ENCODE results near the gene SUSD3. TPM values are rescaled to one million over a fixed set of nuclear protein-coding genes. Genes with fewer than 3 reads are reported as not detected.
A peak's percentile ranks its signal among the peaks of the same experiment; 100 is the strongest.

SUSD3 gene
- total and polyA plus RNA-seq, 5 donors from 2014 or later = 68.7 to 229 (median 205) TPM

- H3K4me1 Mint-ChIP-seq = peaks cover 0 to 85% (median 47%) of the 10 kb centered on the region in 4 donors
- H3K27me3 Mint-ChIP-seq = no peaks in the 10 kb centered on the region
- Histone ChIP-seq H3K36me3 (ENCODE audit: control insufficient read depth, insufficient read depth, low read length) (peaks cover 14% of the 10 kb centered on the region), H3K4me1 (ENCODE audit: control insufficient read depth, insufficient read depth, low read length, poor library complexity, severe bottlenecking) (peaks cover 74% of the 10 kb centered on the region), H3K4me3 (ENCODE audit: low read depth, low read length) (no peak overlapping the region), H3K27ac (ENCODE audit: insufficient read depth, low read length, poor library complexity, severe bottlenecking) (no peak overlapping the region), H3K27me3 (ENCODE audit: control insufficient read depth, insufficient read depth, low read length) (no peaks in the 10 kb centered on the region), H3K9me3 (ENCODE audit: control insufficient read depth in 2 of 2, low read length in 2 of 2) (no peaks in the 10 kb centered on the region)
- peak overlapping the region in 2 of 3 donors; percentile 83 to 95 for H3K27ac Mint-ChIP-seq
- ATAC-seq (ENCODE audit: low read depth in 2 of 2) (no peak), DNase-seq (no peak)
- H3K4me3 Mint-ChIP-seq = peak overlapping the region in 3 of 4 donors; percentile 12 to 88 (median 52)
- H3K36me3 Mint-ChIP-seq = peaks cover 9% of the 10 kb centered on the region
- H3K9me3 Mint-ChIP-seq = no peaks in the 10 kb centered on the region
Measured at GRCh38 chr9:93128715-93129224, 70.3 kb downstream of the SUSD3 start.

DNA sequence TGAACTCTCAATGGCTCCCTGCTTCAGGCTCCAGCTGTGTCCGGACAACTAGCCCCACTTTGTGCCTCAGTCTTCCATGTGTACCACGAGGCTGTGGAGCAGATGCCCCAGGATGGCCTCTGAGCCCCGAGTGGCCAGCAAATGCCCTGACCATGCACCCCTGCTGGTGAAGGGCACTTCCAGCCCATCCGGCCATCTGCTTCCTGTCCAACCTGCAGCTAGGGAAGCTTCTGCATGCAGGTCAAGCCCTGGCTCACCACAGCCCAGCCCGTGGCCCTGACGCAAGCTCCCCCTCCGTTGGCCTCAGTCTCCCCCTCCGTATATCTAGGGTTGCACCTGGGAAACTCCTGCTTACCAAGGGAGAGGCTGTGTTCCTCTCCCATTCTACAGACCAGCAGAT lies 70.8 kb downstream of the SUSD3 start:
- peaks cover 74% of the 10 kb centered on the region for H3K4me1 ChIP-seq (ENCODE audit: control insufficient read depth, insufficient read depth, low read length, poor library complexity, severe bottlenecking)
- H3K27me3 ChIP-seq (ENCODE audit: control insufficient read depth, insufficient read depth, low read length) = no peaks in the 10 kb centered on the region
- H3K4me3 Mint-ChIP-seq = no peak overlapping the region
- no peaks in the 10 kb centered on the region for H3K27me3 Mint-ChIP-seq
- no peaks in the 10 kb centered on the region for H3K9me3 Mint-ChIP-seq
- no peaks in the 10 kb centered on the region for H3K9me3 ChIP-seq (ENCODE audit: control insufficient read depth in 2 of 2, low read length in 2 of 2)
- ATAC-seq (ENCODE audit: low read depth in 2 of 2) (no peak), DNase-seq (no peak)
- H3K4me3 ChIP-seq (ENCODE audit: low read depth, low read length) = no peak overlapping the region
- peaks cover 0 to 81% (median 47%) of the 10 kb centered on the region in 4 donors for H3K4me1 Mint-ChIP-seq
- peak overlapping the region in 1 of 3 donors; percentile 41 for H3K27ac Mint-ChIP-seq
- peaks cover 11% of the 10 kb centered on the region for H3K36me3 ChIP-seq (ENCODE audit: control insufficient read depth, insufficient read depth, low read length)
- peaks cover 9% of the 10 kb centered on the region for H3K36me3 Mint-ChIP-seq
- peak overlapping the region; percentile 14 for H3K27ac ChIP-seq (ENCODE audit: insufficient read depth, low read length, poor library complexity, severe bottlenecking)

DNA sequence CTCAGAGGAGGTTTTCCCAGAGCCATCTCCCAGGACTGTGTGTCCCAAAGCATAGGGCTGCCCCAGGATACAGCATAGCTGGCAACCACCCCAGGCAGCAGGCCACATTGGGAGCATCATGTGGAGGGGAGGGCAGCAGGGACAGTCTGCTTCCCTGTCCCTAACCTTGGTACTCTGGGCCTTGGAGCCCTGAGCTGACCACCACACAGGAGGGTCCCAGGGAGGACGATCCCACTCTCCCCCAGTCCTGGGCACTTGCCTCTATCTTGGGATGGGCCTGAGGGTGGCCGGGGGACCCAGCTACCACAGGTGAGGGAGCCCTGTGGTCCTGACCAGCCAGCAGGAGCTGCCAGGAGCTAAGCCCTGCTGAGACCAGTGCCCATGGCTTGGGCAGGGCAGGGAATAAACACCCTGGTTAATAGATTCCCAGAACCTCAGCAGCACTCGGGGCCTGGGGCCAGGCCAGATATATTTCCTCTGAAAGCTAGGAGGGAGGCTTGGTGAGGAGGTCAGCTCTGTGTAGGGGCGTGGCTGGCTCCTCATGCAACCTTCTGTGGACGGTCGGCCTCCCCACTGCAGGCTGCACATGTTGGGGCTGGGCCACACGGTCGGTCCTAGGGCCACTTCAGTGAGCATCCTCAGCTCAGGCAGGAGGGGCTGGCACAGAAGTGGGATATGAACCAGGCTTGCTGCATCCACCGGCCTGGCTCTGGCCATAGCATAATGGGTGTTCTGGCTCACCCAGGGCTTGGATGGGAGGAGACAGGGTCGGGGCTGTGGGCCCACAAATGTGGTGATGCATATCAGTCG lies 71.4 kb downstream of the SUSD3 start:
- no peaks in the 10 kb centered on the region for H3K9me3 ChIP-seq (ENCODE audit: control insufficient read depth in 2 of 2, low read length in 2 of 2)
- no peak overlapping the region for H3K4me3 ChIP-seq (ENCODE audit: low read depth, low read length)
- Mint-ChIP-seq H3K27me3 (no peaks in the 10 kb centered on the region), H3K4me3 (peak overlapping the region in 1 of 4 donors; percentile 92), H3K4me1 (peaks cover 0 to 80% (median 45%) of the 10 kb centered on the region in 4 donors), H3K27ac (peak overlapping the region; percentile 41 to 87 (median 83)), H3K9me3 (no peaks in the 10 kb centered on the region), H3K36me3 (peaks cover 4% of the 10 kb centered on the region)
- H3K36me3 ChIP-seq (ENCODE audit: control insufficient read depth, insufficient read depth, low read length) = peaks cover 5% of the 10 kb centered on the region
- no peak for ATAC-seq (ENCODE audit: low read depth in 2 of 2)
- H3K4me1 ChIP-seq (ENCODE audit: control insufficient read depth, insufficient read depth, low read length, poor library complexity, severe bottlenecking) = peaks cover 80% of the 10 kb centered on the region
- H3K27me3 ChIP-seq (ENCODE audit: control insufficient read depth, insufficient read depth, low read length) = no peaks in the 10 kb centered on the region
- no peak overlapping the region for H3K27ac ChIP-seq (ENCODE audit: insufficient read depth, low read length, poor library complexity, severe bottlenecking)
- DNase-seq = no peak

DNA sequence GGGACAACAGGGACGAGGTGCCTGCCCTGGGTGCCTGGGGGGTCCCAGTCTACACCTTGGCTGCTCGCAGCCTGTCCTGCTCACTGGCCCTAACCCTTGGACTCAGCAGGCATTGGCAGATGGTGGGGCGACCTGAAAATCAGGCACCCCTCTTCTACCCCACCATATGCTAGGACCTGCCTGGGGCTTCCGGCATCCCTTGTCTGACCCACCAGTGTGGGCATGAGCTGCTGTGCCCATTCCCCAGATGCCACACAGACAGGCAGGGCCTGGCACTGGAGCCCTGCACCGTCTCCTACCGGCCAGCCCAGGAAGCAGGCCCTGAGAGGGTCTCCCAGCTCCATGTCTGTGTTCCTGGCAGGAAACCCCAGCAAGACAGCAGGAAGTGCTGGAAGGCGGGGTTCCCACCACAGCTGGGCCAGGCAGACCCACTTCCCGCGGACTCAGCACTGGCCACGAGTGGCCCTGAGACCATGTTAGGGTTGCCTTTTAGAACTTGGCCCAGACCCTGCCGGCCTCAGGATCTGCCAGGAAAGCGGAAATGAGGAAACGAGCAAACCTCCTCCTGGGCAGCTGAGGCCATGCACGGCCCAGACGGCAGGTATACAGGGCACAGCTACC lies 72.5 kb downstream of the SUSD3 start:
- DNase-seq = no peak
- no peaks in the 10 kb centered on the region for H3K27me3 ChIP-seq (ENCODE audit: control insufficient read depth, insufficient read depth, low read length)
- H3K4me1 Mint-ChIP-seq = peaks cover 0 to 78% (median 42%) of the 10 kb centered on the region in 4 donors
- H3K9me3 ChIP-seq (ENCODE audit: control insufficient read depth in 2 of 2, low read length in 2 of 2) = no peaks in the 10 kb centered on the region
- H3K36me3 ChIP-seq (ENCODE audit: control insufficient read depth, insufficient read depth, low read length) = no peaks in the 10 kb centered on the region
- peaks cover 80% of the 10 kb centered on the region for H3K4me1 ChIP-seq (ENCODE audit: control insufficient read depth, insufficient read depth, low read length, poor library complexity, severe bottlenecking)
- H3K4me3 ChIP-seq (ENCODE audit: low read depth, low read length) = no peak overlapping the region
- H3K27ac Mint-ChIP-seq = peak overlapping the region; percentile 83 to 92 (median 90)
- peak overlapping the region; percentile 85 to 92 (median 90) for H3K4me3 Mint-ChIP-seq
- H3K27me3 Mint-ChIP-seq = no peaks in the 10 kb centered on the region
- H3K27ac ChIP-seq (ENCODE audit: insufficient read depth, low read length, poor library complexity, severe bottlenecking) = no peak overlapping the region
- no peak for ATAC-seq (ENCODE audit: low read depth in 2 of 2)
- no peaks in the 10 kb centered on the region for H3K9me3 Mint-ChIP-seq
- H3K36me3 Mint-ChIP-seq = peaks cover 4% of the 10 kb centered on the region

GRCh38 chr9:93131599-93132286 lies 73.2 kb downstream of the SUSD3 start:
- H3K9me3 ChIP-seq (ENCODE audit: control insufficient read depth in 2 of 2, low read length in 2 of 2) = no peaks in the 10 kb centered on the region
- Mint-ChIP-seq H3K4me1 (peaks cover 0 to 72% (median 39%) of the 10 kb centered on the region in 4 donors), H3K27ac (peak overlapping the region; percentile 83 to 92 (median 90)), H3K4me3 (peak overlapping the region; percentile 85 to 94 (median 90)), H3K9me3 (no peaks in the 10 kb centered on the region), H3K36me3 (no peaks in the 10 kb centered on the region), H3K27me3 (no peaks in the 10 kb centered on the region)
- H3K36me3 ChIP-seq (ENCODE audit: control insufficient read depth, insufficient read depth, low read length) = no peaks in the 10 kb centered on the region
- DNase-seq (no peak), ATAC-seq (ENCODE audit: low read depth in 2 of 2) (no peak)
- H3K4me1 ChIP-seq (ENCODE audit: control insufficient read depth, insufficient read depth, low read length, poor library complexity, severe bottlenecking) = peaks cover 72% of the 10 kb centered on the region
- no peak overlapping the region for H3K4me3 ChIP-seq (ENCODE audit: low read depth, low read length)
- no peaks in the 10 kb centered on the region for H3K27me3 ChIP-seq (ENCODE audit: control insufficient read depth, insufficient read depth, low read length)
- peak overlapping the region; percentile 34 for H3K27ac ChIP-seq (ENCODE audit: insufficient read depth, low read length, poor library complexity, severe bottlenecking)

DNA sequence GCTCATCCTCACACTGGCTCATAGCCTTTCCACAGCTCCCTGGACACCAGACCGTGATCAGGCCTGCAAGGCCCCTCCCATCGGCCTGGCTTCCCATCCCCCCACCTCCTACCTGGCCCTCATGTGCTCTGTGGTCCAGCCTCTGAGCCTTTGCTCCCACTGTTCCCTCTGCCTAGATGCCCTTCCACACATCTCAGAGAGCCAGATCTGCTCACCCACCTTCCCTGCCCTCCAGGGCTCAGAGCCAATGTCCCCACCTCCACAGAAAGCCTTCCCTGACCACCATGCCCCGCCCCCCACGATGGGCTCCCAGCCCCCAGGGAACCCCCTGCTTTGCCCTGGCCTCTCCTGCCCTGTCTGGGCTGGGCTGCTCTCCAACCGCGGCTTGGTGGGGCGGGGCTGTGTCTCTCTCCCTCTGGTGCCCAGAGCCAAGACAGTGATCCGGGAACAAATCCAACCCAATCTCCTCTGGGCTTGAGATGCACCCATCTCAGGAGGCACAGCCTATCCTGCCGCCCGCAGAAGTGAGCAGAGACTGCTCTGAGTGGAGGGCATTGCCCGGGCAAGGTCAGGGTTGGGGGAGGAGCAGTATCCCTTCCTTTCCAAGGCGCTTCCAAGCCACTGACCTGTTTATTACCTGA lies 73.9 kb downstream of the SUSD3 start:
- peaks cover 0 to 66% (median 34%) of the 10 kb centered on the region in 4 donors for H3K4me1 Mint-ChIP-seq
- Histone ChIP-seq H3K4me1 (ENCODE audit: control insufficient read depth, insufficient read depth, low read length, poor library complexity, severe bottlenecking) (peaks cover 66% of the 10 kb centered on the region), H3K9me3 (ENCODE audit: control insufficient read depth in 2 of 2, low read length in 2 of 2) (no peaks in the 10 kb centered on the region), H3K36me3 (ENCODE audit: control insufficient read depth, insufficient read depth, low read length) (no peaks in the 10 kb centered on the region), H3K27me3 (ENCODE audit: control insufficient read depth, insufficient read depth, low read length) (no peaks in the 10 kb centered on the region), H3K4me3 (ENCODE audit: low read depth, low read length) (peak overlapping the region; percentile 77), H3K27ac (ENCODE audit: insufficient read depth, low read length, poor library complexity, severe bottlenecking) (peak overlapping the region; percentile 94)
- DNase-seq (no peak), ATAC-seq (ENCODE audit: low read depth in 2 of 2) (no peak)
- H3K27me3 Mint-ChIP-seq = no peaks in the 10 kb centered on the region
- no peaks in the 10 kb centered on the region for H3K9me3 Mint-ChIP-seq
- H3K4me3 Mint-ChIP-seq = peak overlapping the region; percentile 85 to 94 (median 90)
- H3K27ac Mint-ChIP-seq = peak overlapping the region; percentile 83 to 93 (median 90)
- no peaks in the 10 kb centered on the region for H3K36me3 Mint-ChIP-seq

Measured in CD4-positive, CD25-positive, alpha-beta regulatory T cell (primary cell).